PC-9 (cell line): Measurements from ENCODE around the gene NXPH1.

ENCODE experiments used
- EZH2 ChIP-seq: fragments of 200-600 bp; sonication (generic); IDR thresholded peaks from 2 replicates; pipeline ENCODE4 v1.8.0; 2017; ENCODE audit warnings: antibody characterized with exemption, low read depth
- TF ChIP-seq, protein P1 (sequence below): fragments of 200-600 bp; sonication (generic); conservative IDR thresholded peaks from 2 replicates; pipeline ENCODE4 v1.6.1; 2017; ENCODE audit warnings: mixed run types, antibody characterized with exemption, mild to moderate bottlenecking, moderate library complexity

DNA sequence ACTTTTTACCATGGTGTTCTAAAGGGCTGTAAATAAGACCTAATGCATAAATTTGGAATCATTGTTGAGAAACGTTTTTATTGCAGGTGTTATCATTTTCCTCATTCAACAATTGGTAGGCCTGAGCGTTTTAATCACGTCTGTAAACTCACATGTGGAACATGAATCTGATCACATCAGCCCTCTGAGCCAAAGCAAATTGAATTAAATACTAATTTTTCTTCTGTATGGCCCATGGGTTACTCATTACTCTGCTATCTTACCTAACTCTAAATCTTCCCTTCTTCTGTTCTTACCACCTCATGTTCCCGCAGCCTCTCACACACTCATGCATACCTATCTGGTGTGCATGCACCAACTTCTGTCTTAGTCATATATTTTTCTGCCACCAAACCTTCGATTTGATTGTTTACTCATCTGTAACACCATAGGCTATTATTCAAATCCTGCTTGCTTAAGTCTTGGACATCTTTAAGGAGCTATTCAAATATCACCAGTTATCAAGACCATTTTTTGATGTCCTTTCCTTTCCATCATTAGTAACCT lies 82.3 kb downstream of the NXPH1 start:
- TF ChIP-seq, protein P1, sequence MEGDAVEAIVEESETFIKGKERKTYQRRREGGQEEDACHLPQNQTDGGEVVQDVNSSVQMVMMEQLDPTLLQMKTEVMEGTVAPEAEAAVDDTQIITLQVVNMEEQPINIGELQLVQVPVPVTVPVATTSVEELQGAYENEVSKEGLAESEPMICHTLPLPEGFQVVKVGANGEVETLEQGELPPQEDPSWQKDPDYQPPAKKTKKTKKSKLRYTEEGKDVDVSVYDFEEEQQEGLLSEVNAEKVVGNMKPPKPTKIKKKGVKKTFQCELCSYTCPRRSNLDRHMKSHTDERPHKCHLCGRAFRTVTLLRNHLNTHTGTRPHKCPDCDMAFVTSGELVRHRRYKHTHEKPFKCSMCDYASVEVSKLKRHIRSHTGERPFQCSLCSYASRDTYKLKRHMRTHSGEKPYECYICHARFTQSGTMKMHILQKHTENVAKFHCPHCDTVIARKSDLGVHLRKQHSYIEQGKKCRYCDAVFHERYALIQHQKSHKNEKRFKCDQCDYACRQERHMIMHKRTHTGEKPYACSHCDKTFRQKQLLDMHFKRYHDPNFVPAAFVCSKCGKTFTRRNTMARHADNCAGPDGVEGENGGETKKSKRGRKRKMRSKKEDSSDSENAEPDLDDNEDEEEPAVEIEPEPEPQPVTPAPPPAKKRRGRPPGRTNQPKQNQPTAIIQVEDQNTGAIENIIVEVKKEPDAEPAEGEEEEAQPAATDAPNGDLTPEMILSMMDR, result no peak
- no peak for TF ChIP-seq EZH2
